NCI-H2171 (cell line): Measurements from ENCODE around the gene OLFML3.

Source experiments
- DNase-seq: peaks from one replicate; lab custom pipeline; 2025; lab: John Stamatoyannopoulos, UW

The OLFML3 gene

DNA sequence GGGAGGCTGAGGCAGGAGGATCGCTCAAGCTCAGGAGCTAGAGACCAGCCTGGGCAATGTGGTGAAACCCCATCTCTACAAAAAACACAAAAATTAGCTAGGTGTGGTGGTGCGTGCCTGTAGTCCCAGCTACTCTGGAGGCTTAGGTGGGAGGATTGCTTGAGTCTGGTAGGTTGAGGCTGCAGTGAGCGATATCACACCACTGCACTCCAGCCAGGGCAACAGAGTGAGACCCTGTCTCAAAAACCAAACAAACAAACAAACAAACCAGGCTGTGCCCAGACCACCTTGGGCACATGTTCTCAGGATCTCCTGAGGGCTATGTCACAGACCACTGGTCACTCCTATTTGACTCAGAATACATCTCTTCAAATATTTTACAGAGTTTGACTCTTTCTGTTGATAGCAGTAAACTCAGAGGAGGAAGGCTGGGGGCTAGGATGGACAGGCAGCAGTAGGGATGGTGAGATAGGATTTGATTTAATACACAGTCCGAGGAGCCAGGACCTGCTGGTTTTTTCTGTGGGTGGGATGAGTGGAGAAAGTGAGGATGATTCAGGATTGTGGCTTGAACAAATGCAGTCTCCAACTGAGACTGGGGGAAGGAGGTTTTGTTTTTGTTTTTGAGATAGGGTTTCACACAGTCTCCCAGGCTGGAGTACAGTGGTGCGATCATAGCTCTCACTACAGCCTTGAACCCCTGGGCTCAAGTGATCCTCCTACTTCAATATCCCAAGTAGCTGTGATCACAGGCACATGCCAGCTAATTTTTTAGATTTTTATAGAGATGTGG, 46.5 kb downstream of the OLFML3 start:
- no peak for DNase-seq

DNA sequence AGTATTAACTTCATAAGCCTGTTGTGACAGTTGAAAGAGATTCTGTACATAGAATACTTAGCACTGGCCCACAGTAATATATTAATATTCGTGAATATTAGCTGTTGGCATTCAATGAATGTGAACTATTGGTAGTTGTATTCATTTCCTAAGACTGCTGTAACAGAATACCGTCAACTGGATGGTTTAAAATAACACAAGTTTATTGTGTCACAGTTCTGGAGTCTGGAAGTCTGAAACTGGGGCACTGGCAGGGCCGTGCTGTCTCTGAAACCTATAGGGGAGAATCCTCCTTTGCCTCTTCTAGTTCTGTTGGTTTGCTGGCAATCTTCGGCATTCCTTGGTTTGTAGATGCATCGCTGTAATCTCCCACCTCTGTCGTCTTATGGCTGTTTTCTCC, 47.5 kb downstream of the OLFML3 start:
- no peak for DNase-seq
